ENCODE data around the gene CDC20B. TPM values are rescaled to one million over a fixed set of nuclear protein-coding genes. Genes with fewer than 3 reads are reported as not detected.

Gene CDC20B
- total RNA-seq, 4 donors from 2014 or later: not detected

DNA sequence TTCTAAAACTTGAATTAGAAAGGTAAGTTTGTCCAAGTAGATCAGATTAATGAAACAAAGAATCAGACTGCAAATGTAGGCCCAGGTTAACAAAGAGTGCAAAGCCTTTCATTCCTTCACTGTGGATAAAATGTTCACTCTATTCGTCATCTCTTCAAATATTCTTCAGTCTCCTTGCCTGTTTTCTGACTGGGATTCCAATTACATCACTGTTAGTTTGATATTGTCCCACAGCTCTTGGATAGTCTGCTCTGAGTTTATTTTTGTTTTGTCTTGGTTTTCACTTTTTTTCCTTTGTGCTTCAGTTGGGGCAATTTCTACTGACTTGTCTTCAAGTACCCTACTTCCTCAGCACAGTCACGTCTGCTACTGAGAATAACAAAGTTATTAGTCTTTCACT, 109.1 kb downstream of the CDC20B start:
- intact Hi-C loops (cut with DNase I): no loop called here

DNA sequence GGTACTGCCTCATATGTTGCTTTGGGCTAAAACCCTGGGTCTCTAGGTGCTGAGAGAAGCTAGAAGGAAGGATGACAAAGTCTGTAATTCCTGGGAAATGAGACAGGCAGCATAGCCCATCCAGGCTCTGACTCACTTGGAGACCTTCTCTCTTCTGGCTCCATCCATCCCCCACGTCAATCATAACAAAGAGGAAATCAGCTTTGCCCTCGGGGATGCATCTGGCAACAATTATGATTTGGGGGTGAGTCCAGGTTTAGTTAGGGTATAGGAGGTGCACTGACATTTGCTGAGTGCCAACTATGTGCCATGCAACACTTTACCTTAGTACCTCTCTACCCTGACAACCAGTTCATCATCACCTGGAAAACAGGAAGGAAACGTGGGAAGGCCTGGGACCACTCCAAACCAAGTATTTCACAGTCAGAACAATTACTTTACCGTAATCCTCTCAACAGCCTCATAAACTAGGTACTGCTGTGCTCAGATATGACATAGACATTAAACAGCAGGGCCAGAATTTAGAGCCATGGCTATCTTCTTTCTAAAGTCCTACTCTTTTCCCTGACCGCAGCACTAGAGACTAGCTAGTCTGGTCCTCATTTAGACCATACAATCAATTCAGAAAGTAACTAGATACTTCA, 109.6 kb downstream of the CDC20B start:
- H3K9me3 ChIP-seq: no peaks in the 10 kb centered on the region
- H3K4me1 ChIP-seq: no peaks in the 10 kb centered on the region
- no peak for TF ChIP-seq POLR2A (IDR thresholded peaks at IDR 0.05)
- TF ChIP-seq, protein P1, sequence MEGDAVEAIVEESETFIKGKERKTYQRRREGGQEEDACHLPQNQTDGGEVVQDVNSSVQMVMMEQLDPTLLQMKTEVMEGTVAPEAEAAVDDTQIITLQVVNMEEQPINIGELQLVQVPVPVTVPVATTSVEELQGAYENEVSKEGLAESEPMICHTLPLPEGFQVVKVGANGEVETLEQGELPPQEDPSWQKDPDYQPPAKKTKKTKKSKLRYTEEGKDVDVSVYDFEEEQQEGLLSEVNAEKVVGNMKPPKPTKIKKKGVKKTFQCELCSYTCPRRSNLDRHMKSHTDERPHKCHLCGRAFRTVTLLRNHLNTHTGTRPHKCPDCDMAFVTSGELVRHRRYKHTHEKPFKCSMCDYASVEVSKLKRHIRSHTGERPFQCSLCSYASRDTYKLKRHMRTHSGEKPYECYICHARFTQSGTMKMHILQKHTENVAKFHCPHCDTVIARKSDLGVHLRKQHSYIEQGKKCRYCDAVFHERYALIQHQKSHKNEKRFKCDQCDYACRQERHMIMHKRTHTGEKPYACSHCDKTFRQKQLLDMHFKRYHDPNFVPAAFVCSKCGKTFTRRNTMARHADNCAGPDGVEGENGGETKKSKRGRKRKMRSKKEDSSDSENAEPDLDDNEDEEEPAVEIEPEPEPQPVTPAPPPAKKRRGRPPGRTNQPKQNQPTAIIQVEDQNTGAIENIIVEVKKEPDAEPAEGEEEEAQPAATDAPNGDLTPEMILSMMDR (IDR thresholded peaks at IDR 0.05): no peak
- H3K27me3 ChIP-seq: peaks cover 0 to 4% (median 0%) of the 10 kb centered on the region in 4 donors
- H3K36me3 ChIP-seq: no peaks in the 10 kb centered on the region
- no peak for DNase-seq
- H3K4me3 ChIP-seq: no peak overlapping the region
- 45 to 59% methylated on average over 4 to 5 of the region's 5 CpGs for WGBS, 2 donors
- no peak overlapping the region for H3K27ac ChIP-seq
- intact Hi-C loops (cut with DNase I): no loop called here

More for the DNA sequence above, 109.1 kb downstream of the CDC20B start:
- Histone ChIP-seq H3K4me1 (no peaks in the 10 kb centered on the region), H3K9me3 (no peaks in the 10 kb centered on the region), H3K27me3 (peaks cover 0 to 4% (median 0%) of the 10 kb centered on the region in 4 donors), H3K4me3 (no peak overlapping the region), H3K27ac (no peak overlapping the region), H3K36me3 (no peaks in the 10 kb centered on the region)
- DNase-seq: no peak
- TF ChIP-seq, protein P1 (IDR thresholded peaks at IDR 0.05): no peak
- TF ChIP-seq POLR2A (IDR thresholded peaks at IDR 0.05): no peak
- WGBS, 2 donors: 62 to 63% methylated on average over 2 of the region's 2 CpGs

Small RNA genes lying within 50 kb of the gene (small RNA-seq; reads per million reads assigned to genes)
- gene MIR449A (0 to 0.27 (median 0.15) reads per million in 4 donors), gene MIR449B (0 reads per million in 4 donors), gene MIR449C (0.07 to 0.82 (median 0.36) reads per million in 4 donors)

Other genes starting within 250 kb of the CDC20B start
- gene ESM1, start 187.6 kb downstream of the CDC20B start, total RNA-seq: under 1 TPM in 1 of 4 donors, not detected in 3; 0.95 TPM
- gene GZMK, start 148.9 kb downstream of the CDC20B start, total RNA-seq: 1 to 10 TPM in 1 of 4 donors, under 1 TPM in 3; 0.19 to 1.9 (median 0.56) TPM
- 1 to 10 TPM; 2.0 to 6.7 (median 3.0) TPM for gene GZMA, start 70.5 kb downstream of the CDC20B start, total RNA-seq
- 1 to 10 TPM in 3 of 4 donors, under 1 TPM in 1; 0.45 to 8.7 (median 7.3) TPM for gene GPX8, start 13.0 kb downstream of the CDC20B start, total RNA-seq
- gene MCIDAS, start 54.1 kb upstream of the CDC20B start, total RNA-seq: not detected
- gene CCNO, start 60.4 kb upstream of the CDC20B start, total RNA-seq: 1 to 10 TPM in 3 of 4 donors, under 1 TPM in 1; 0.95 to 1.6 (median 1.1) TPM
- 10 to 100 TPM; 14.8 to 26.7 (median 26.4) TPM for gene DHX29, start 134.5 kb upstream of the CDC20B start, total RNA-seq
- 10 to 100 TPM; 63.9 to 79.3 (median 72.2) TPM for gene MTREX, start 134.8 kb upstream of the CDC20B start, total RNA-seq